Activated CD4-positive, alpha-beta T cell treated with anti-CD3 and anti-CD28 coated beads for 24 hours (primary cell): ENCODE results near the gene HIVEP3.

Experiments used
- DNase-seq, 2 donors: peaks; one replicate each; pipeline ENCODE4 v3.0.0-alpha.2; 2020; ENCODE audit warnings: low read depth in 2 of 2

Gene HIVEP3

DNA sequence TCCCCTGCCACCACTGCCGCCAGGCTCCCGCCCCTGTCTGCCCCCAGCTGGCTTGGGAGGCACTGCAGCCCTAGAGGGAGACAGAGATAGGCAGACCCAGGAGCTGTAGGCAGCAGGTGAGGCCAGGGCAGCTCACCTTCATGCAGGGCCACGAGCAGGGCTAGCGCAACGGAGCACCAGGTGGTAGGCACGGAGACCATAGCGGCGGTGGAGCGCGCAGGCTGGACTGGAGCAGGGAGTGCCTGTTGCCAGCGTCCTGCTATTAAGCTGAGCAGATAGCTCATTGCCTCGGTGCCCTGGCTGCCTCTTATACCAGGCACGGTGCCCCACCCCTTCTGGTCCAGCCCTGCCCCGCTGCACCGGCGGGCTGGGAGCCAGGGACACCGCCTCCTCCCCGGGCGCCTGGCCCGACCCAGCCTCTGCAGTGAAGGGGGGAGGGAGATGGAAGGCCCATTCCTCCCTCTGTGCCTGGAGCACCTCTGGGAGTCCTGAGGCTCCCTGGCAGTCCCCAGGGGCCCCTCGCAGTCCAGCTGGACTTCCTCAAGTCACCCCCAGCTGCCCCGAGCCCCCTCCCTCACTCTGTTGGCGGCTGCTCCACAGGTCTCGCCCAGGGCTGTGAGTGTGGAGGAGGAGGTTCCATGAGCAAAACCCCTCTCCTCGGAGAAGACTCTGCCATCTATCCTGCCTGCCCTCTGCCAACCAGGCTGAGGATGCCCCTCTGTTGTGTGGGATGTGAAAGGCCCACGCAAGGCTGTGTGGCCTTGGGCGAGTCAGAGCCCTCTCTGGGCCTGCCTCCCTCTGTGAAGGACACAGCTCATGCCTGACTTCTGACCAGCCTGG is 434.1 kb downstream of the HIVEP3 start, which contains the start of gene EDN2:
Gene EDN2, minus strand, starts transcription at position 282 of the 840 bp plus-strand sequence. Its CDS starts 82 bp downstream, at position 200.
- DNase-seq = no peak

- no peak for DNase-seq
Measured at GRCh38 chr1:41483960-41484401, 434.7 kb downstream of the HIVEP3 start.

GRCh38 chr1:41483001-41483850 is 435.5 kb downstream of the HIVEP3 start:
- DNase-seq = no peak

DNA sequence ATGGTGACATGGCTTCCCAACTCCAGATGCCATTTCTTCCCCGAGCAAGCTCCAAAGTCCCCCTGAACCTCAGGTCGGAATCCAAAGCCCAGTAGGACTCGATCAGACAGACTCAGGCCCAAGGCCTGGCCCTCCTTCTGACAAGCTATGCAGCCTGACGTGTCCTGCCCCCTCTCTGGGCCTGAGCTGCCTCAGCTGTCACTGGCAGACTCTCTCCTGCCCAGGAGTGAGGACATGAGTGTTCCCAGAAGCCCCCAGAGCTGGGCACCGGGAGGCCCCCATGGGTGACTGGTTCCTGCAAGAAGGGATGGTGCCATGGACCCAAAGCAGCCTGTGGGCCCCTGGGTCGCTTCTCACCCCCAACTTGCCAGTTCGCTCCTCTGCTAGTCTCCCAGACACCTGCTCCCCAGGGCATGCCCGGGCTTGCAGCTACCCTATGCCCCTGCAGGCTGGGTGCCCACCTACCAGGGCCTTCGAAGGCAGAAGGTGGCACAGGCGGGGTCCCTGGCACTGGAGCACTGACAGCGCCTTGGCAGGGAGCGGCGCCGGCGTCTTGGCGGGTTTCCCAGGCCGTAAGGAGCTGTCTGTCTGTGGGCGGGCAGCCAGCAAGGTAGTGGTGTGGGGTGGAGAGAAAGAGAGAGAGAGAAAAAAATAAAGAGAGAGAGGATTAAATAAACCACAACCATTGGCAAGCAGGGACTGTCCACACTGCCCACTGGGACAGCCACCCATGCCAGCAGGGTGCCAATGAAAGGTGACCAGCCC is 436.5 kb downstream of the HIVEP3 start:
- no peak for DNase-seq

- no peak for DNase-seq
Measured at GRCh38 chr1:41481109-41481775, 437.5 kb downstream of the HIVEP3 start.

GRCh38 chr1:41480204-41481108 is 438.3 kb downstream of the HIVEP3 start:
- no peak for DNase-seq

- no peak for DNase-seq
Measured at GRCh38 chr1:41479808-41480160, 438.9 kb downstream of the HIVEP3 start.

DNA sequence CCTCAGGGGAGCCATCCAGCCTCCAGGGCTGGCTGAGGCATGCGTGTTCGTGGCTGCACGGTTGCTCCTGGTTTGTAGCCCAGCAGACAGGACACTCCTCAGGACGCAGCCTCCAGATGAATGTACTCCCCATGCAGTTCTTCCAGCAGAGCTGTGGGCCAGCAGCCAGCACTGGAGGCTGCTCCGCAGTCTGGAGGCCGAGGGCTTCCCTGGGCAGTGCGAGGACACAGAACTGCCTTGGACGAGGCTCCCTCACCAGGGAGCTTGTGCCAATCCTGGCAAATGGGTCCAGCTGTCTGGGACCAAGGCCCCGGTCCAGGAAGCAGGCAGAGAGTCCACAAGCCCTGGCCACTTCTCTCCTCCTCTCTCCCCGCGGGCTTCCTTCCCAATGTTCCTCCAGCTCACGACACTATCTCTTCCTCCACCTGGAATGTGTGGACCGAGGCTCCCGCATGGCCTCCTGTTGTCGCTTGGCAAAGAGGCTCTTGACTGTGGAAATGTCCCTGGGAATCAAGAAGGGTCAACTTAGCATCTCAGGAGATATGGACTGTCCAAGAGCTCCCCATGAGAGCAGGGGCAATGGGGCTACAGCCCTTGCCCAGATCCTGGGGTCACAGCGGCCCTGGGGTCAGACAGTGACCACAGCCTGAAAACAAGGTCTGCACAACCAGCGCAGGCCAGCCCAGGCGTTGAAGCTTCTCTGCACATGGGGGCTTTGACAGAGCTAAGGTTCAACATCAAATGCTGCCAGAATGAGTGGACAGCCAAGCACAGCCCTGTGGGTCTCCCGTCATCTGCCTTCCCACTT is 439.5 kb downstream of the HIVEP3 start:
- DNase-seq = no peak

DNA sequence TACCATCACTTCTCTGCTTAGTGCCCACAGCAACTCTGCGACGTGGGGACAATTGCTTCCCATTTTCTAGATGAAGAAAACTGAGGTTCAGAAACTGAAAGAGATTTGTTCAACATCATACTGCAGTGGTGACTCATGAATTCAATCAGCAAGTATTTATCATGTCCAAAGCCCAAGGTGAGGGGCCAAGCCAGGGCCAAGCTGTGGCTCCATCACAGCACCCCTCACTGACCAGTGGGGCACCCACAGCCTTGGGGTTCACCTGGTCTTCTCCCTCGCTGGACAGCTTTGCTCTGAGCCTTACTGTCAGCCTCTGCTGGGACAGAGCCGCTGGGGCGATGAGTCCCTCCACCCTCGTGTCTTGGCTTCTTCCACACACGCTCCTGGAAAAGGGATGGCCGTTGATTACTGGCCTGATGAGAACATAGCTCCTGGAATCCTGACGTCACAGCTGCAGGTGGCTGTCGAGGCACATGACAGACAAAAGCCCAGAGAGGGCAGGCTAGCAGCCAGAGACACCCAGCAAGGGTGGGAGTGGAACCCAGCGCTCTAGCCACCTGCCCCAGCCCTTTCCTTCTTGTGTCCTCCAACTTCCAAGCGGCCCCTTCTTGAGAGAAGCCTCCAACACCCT is 440.5 kb downstream of the HIVEP3 start:
- no peak for DNase-seq

GRCh38 chr1:41476807-41477361 is 441.8 kb downstream of the HIVEP3 start:
- no peak for DNase-seq

- no peak for DNase-seq
Measured at GRCh38 chr1:41475859-41476567, 442.7 kb downstream of the HIVEP3 start.

GRCh38 chr1:41475346-41475745 is 443.4 kb downstream of the HIVEP3 start:
- DNase-seq = no peak

DNA sequence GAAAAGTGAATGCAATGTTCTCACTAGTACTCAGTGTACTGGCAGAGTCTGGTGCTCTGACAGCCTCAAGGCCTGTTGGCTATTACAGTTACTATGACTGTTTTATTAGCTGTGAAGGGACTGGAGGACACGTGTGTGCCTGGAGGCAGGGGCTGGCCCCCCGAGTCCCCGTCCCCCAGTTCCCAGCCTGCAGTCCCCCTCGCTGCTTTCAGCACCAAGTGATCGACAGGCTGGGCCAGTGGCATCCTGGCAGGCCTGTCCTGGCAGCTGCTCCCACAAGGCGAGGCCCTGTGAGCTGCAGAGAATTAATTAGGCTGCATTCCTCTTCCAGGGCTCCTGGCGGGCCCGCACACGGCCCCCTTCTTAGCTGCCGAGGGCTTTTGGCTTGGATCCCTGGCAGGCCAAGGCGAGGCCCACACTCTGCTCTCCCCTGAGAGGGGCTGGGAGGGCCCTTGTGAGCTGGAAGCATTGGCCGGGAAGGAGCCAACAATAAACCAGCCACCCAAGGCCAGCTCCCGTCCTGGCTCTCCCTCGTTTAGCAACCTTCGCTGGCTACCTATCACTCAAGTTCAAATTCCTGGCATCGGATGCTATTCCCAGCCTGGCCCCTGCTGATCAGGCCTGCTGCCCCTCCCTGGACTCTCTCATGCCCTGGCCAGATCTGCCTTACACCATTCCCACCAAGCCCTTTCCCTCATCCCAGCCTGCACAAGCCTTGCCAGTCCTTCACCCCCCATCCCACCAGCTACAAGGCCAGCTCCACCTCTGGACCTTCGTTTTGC is 444.0 kb downstream of the HIVEP3 start:
- no peak for DNase-seq

DNA sequence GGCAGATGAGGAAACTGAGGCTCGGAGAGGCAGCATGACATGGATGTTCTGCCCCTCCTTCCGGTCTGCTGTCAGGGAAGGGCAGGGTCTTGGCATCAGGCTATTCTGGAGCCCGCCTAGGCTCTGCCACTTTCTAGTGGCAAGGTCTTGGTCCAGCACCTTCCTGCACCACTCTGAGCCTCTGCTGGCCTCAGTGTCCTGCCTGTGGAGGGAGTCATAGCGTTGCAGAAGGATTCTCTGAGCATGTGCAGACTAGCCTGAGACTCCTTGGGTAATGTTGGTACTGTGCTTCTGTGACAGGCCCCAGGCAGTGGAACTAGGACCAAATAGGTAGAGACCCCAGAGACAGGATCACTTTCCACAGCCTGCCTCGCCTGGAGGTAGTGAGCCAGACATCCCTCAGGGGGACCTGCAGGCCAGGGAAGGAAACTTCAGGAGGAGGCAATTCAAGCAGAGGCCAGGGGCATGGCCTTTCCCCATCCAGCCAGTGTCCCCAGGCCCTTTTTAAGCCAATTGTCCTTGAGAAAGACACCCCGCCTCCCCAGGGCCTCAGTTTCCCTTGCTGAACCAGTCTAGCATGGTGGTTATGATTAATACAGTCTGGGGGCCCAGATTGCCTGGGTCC is 444.9 kb downstream of the HIVEP3 start:
- DNase-seq = no peak

- no peak for DNase-seq
Measured at GRCh38 chr1:41471658-41472057, 447.1 kb downstream of the HIVEP3 start.

DNA sequence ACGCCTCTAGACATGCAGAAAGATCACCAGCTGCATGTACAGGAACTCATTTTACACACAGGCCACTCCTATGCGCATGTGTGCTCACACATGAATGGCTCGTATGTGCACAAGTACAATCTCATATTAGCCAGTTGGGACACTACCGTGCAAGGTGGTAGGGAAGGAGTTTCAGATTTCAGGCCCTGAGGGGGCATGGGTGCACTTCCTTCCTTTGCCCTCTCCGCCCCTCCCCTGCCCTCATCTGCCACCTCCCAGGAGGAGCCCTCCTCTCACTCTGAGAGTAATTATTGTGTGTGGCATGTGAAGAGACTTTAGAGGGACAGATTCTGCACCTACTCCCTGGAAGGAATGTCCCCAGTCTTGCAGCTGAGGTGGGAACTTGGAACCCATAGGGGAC is 449.0 kb downstream of the HIVEP3 start:
- no peak for DNase-seq
